GM10847 (cell line): ENCODE measurements around the gene CACNA2D2.

Experiments
- POLR2A ChIP-seq: IDR thresholded peaks from 2 replicates; pipeline ENCODE4 v1.6.1; 2011; ENCODE audit not compliant: insufficient read length; ENCODE audit errors: extremely low read depth

The CACNA2D2 gene

DNA sequence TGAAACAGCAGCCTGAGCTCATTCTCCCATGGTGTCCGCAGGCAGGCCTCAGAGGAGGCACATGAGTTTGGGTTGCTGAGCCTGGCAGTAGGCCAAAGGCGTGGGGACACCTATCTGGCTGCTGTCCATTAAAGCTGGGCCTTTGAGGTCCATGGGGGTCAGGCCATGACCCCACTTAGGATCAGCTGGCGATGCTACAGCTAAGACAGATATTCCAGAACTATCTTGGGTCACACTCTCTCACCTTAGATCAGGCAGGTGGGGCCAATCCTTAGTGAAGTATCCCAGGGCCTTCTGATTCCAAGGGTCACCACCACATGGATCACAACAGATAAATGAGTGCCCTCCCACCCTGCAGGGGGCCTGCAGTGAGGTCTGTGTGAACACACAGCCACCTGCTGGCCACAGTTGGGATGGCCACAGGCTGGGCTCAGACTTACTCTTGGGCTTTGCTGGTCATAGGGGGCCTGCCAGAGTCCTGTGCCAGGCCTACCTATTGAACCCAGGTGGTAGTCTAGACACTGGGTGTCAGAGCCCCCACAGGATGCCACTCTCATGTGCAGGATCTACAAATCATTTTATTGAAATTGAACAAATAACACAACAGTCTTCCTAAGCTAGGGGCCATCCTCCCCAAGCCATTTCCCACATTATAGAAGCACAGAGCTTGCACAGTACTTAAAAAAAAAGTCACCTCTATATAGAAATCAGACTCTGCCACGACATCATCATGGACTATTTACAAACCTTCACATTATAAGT, 178.9 kb downstream of the CACNA2D2 start:
- TF ChIP-seq POLR2A, result no peak

DNA sequence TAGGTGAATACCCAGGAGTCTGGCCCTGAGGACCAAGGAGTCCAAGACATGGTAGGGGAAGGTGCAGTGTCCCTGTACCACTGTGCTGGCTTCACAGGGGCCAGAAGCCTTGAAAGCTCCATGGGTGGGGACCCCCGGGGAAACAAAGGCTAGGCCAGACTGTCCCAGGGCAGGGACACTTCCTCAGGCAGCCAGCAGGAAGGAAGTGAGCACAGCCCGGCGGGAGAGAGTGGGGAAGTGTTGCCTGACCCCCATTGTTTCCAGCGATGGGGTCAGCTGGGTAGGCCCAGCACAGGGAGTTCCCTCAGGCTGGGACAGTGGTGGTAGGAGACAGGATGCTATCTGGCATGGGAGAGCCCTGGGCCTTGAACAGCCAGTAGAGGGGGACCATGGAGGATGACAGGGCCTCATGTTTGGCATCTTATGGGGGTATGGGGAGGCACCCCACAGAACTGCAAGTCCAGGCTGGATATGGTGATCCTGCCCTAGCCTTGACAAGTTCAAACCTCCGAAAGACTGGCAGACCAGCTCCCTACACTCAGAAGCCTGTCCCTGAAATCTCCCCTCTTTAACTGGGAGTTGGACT, 179.7 kb downstream of the CACNA2D2 start:
- TF ChIP-seq POLR2A, result no peak

GRCh38 chr3:50323092-50323600, 180.3 kb downstream of the CACNA2D2 start:
- no peak for TF ChIP-seq POLR2A

DNA sequence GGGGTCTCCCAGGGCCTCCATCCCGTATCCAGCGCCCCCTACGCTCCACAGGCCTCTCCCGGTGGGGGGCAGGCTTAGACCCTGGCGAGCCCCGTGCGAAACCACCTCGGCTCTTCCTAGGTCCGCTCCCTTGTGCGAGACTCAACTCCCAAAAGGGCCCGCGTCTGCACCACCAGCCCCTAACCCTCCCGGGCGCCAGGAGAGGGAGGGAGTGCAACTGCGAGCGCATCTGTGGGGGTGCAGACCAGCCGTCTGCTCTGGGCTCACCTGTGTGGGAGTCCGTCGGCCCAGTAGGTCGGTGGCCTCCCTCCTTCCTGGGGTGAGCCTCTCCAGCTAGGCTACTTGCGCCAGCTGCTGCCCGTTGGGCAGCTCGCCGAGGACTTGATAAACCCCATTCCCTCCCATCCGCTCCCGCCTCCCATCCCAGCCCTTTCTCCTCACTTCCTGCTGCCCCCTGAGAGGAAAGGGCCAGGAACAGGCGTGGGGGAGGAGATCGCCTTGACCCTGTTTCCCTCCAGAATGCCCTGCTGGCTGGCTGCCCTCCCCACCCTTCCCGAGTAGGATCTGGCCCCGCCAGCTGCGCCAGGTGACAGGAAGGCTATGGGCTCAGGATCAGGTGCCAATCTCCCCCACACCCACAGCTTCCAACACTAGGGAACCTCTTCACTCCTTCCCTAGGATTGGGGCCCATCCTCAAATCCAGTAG, 180.9 kb downstream of the CACNA2D2 start, which contains the start of gene HYAL2:
TSS of gene HYAL2 (minus strand) at position 360 of the 706 bp plus-strand sequence. CDS start 2,256 bp downstream, outside the sequence.
- no peak for TF ChIP-seq POLR2A

GRCh38 chr3:50322115-50322385, 181.4 kb downstream of the CACNA2D2 start:
- no peak for TF ChIP-seq POLR2A

GRCh38 chr3:50321336-50322114, 181.9 kb downstream of the CACNA2D2 start:
- TF ChIP-seq POLR2A, result peak; percentile 78

- no peak for TF ChIP-seq POLR2A
Measured at GRCh38 chr3:50320853-50321335, 182.5 kb downstream of the CACNA2D2 start.

- no peak for TF ChIP-seq POLR2A
Measured at GRCh38 chr3:50319894-50320625, 183.4 kb downstream of the CACNA2D2 start.

DNA sequence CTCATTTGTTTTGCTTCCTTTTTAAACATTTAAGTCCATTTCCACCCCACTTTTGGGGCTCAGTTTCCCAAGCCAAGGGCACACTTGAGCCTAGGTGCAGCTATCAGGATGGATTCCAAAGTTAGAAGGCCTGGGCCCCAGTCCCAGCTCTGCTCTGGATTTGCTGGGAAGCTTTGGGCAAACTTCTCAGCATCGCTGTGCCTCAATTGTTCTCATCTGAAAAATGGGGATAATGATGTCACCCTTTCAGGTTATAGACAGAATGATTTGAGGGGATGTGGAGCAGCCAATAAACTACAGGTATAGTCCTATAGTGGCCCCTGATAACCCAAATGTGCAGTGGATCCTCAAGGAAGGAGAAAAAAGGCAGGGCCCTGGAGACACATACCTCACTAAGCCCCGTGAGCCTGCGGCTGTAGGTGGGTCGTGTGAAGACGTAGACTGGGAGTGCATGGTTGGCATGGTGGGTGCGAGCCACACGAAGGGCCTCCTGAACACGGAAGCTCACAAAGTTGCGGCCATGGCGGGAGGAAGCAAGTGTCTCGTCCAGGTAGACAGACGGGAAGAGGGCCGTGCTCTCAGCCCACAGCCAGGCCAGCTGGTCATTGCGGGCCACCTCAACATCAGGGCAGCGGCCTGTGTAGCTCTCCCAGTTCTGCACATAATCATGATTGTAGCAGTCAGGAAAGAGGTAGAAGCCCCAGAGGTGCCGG, 184.1 kb downstream of the CACNA2D2 start:
- TF ChIP-seq POLR2A, result no peak

DNA sequence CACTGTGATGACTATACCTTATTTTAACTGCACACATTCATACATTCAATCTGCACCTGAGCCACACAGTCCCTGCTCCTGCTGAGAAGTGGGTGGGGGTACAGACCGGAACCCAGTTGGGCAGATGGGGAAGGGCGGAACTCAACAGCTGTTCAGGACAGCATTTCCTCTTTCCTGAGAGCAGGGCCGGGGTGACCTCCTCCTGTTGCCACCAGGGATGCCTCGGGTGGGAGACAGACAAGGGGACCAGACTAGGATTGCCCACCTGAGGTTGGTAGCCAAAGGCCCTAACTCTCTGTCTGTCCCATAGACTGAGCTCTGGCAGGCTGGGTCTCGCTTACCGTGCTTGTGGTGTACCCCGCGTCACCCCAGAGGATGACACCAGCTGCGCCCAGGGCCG, 184.8 kb downstream of the CACNA2D2 start:
- no peak for TF ChIP-seq POLR2A

DNA sequence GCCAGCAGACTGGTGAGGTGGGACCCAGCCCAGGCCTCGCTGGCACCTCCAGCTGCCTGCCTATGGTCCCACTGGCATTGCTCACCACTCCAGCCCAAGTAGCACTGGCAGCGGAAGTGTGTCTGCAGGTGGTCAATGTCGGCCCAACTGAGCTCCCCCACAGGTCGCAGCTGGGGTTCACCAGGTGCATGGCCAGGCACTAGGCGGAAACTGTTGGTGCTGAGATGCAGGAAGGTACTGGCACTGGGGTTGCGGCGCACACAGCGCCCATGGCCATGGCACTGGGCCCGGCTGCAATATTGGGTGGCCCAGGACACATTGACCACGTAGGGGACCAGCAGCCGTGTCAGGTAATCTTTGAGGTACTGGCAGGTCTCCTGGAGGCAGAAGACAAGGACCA, 185.3 kb downstream of the CACNA2D2 start:
- TF ChIP-seq POLR2A, result no peak

DNA sequence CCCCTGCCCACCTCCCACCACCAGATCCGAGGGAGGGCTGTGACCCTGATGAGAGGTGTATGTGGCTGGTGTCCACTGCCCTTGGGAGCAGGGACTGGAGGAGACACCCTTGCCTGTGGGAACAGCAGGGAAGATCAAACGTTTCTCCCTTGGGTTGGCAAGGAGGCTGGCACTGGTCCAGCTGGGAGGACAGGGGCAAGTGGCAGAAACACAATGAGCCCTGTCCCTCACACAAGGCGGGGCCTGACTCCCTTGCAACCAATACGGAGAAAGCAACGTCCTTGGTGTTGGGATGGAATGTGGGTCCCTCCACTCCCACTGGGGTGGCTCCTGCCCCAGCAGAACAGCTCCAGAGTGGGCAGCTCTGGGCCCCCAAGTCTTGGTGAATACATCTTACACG, 186.1 kb downstream of the CACNA2D2 start:
- TF ChIP-seq POLR2A, result no peak

DNA sequence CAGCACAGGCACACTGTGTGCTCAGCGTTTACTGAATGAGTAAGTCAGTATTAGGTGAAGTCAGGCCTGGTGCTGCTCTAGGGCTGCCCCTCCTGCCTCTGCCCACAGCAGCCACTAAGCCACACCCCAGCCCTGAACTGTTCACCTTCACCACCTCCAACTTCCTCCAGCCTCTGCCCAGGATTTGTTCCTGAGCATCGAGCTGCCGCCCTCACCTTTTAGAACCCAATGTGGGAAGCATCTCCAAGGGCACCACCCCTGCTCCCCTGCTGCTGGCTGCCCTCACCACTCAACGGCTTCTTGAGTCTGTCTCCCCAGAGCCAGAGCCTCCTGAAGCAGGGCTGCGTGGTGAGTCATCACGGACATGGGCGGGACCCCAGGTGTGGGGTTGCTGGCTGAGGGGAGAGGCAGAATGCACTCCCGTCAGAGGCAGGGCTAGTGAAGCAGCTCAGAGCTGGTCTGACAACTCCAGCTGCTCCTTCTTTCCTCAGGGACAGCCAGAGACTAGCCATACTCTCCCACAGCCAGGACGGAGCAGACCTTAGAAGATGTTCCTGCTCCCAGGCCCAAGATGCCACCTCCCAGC, 186.7 kb downstream of the CACNA2D2 start:
- no peak for TF ChIP-seq POLR2A

DNA sequence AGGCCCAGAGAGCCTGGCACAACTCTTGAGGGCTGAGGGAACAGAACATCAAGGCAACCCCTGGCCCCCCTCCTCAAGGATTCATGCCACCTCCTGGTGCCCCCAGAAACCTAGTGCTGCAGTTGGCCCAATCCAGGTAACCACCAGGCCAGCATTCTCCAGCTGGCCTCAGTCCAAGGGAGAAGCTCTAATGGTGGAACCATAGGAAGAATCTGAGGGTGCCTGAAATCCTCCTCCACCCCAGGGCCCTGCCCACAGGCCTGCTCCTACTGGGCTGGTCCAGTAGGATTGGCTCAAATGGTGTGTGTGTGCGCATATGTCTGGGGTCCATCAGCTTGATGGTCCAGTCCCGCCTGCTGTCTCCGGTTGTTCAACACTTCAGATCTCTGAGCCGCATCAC, 188.6 kb downstream of the CACNA2D2 start:
- no peak for TF ChIP-seq POLR2A
